Rectal smooth muscle tissue (tissue), 1 donor: ENCODE data around the gene RNF167.

Experiments used
- H3K27ac ChIP-seq: one replicate; pipeline ENCODE4 v1.7.0; 2013; ENCODE audit warnings: low read depth, low read length, inconsistent platforms
- H3K27me3 ChIP-seq: one replicate; pipeline ENCODE4 v1.7.0; 2013; ENCODE audit warnings: low read length; ENCODE audit not compliant: control insufficient read depth, insufficient read depth
- H3K36me3 ChIP-seq: one replicate; pipeline ENCODE4 v1.7.0; 2013; ENCODE audit warnings: low read length; ENCODE audit not compliant: control insufficient read depth, insufficient read depth
- H3K4me1 ChIP-seq: one replicate; pipeline ENCODE4 v1.7.0; 2013; ENCODE audit warnings: low read length; ENCODE audit not compliant: control insufficient read depth, insufficient read depth
- H3K4me3 ChIP-seq: one replicate; pipeline ENCODE4 v1.7.0; 2013; ENCODE audit warnings: low read length
- H3K9ac ChIP-seq: one replicate; pipeline ENCODE4 v1.7.0; 2013; ENCODE audit warnings: low read length

RNF167 gene

GRCh38 chr17:4955091-4955490, 15.0 kb downstream of the RNF167 start:
- Histone ChIP-seq H3K27me3 (no peaks in the 10 kb centered on the region), H3K36me3 (peaks cover 11% of the 10 kb centered on the region), H3K27ac (no peak overlapping the region), H3K4me3 (no peak overlapping the region), H3K9ac (no peak overlapping the region), H3K4me1 (peaks cover 5% of the 10 kb centered on the region)

DNA sequence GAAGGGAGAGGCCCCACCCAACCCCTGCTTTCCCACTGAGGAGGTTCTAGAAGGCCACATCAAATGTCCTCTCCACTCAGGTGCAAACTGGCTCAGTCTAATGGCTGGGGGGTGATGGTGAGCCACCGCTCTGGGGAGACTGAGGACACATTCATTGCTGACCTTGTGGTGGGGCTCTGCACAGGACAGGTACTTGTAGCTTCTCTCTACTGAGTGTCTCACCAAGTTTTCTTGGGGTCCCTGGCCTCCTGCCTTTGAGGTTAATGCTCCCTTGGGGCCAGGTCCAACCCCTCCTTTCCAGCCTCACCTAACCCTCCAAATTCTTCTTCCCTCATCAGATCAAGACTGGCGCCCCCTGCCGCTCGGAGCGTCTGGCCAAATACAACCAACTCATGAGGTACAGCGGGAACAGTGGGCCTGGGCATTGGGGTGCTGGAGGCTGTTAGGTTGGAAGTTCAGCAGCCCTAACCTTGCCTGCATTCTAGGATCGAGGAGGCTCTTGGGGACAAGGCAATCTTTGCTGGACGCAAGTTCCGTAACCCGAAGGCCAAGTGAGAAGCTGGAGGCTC, 16.5 kb downstream of the RNF167 start:
- Histone ChIP-seq H3K27ac (no peak overlapping the region), H3K9ac (no peak overlapping the region), H3K4me1 (peaks cover 2% of the 10 kb centered on the region), H3K27me3 (no peaks in the 10 kb centered on the region), H3K36me3 (peaks cover 11% of the 10 kb centered on the region), H3K4me3 (no peak overlapping the region)

DNA sequence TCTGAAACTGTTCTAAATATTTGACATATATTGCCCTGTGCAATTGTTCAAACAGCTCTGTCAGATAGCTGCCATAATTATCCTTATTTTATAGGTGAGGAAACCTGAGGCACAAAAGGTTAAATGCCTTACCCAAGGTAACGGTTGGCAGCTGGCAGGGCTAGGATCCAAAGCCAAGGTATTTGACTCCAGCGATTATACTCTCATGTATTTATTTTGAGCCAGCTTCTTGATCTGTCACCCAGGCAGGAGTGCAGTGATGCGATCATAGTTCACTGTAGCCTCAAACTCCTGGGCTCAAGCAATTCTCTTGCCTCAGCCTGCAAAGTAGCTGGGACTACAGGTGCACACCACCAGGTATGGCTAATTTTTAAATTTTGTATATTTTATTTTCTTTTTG, 18.0 kb downstream of the RNF167 start:
- Histone ChIP-seq H3K27me3 (no peaks in the 10 kb centered on the region), H3K27ac (no peak overlapping the region), H3K9ac (no peak overlapping the region), H3K4me1 (no peaks in the 10 kb centered on the region), H3K36me3 (peaks cover 11% of the 10 kb centered on the region), H3K4me3 (no peak overlapping the region)

DNA sequence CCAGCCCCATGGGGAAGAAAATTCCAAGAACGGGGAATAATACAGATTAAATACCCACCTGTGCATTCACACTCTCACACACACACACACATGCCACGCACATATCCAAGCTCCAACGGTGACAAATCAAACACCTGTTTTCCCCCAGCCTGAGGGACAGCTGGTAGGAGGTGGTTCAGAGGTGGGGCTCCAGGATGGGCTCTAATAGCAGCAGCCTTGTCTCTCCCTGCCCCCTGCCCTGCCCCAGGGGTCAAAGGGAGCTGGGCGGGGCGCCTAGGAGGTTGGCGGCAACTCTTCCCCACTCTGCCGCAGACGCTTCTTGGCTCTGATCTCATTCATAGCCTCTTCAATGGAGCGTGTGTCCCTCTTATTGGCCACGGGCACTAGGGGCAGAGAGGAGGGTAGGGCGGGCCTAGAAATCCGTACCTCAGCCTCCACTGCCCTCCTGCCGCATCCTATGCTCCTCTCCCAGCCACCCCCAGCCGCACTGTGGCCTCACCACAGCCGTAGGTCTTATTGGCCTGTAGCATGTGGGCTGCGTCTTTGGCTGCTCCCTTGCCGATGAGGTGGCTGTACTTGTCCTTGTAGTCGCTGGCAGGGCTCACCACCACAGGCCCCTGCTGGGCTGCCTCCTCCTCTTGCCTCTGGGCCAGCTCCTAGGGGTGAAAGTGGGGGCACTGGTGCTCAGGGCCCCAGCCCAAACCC, 19.3 kb downstream of the RNF167 start:
- H3K27ac ChIP-seq: no peak overlapping the region
- no peaks in the 10 kb centered on the region for H3K27me3 ChIP-seq
- peaks cover 11% of the 10 kb centered on the region for H3K36me3 ChIP-seq
- no peak overlapping the region for H3K4me3 ChIP-seq
- H3K4me1 ChIP-seq: no peaks in the 10 kb centered on the region
- H3K9ac ChIP-seq: no peak overlapping the region

DNA sequence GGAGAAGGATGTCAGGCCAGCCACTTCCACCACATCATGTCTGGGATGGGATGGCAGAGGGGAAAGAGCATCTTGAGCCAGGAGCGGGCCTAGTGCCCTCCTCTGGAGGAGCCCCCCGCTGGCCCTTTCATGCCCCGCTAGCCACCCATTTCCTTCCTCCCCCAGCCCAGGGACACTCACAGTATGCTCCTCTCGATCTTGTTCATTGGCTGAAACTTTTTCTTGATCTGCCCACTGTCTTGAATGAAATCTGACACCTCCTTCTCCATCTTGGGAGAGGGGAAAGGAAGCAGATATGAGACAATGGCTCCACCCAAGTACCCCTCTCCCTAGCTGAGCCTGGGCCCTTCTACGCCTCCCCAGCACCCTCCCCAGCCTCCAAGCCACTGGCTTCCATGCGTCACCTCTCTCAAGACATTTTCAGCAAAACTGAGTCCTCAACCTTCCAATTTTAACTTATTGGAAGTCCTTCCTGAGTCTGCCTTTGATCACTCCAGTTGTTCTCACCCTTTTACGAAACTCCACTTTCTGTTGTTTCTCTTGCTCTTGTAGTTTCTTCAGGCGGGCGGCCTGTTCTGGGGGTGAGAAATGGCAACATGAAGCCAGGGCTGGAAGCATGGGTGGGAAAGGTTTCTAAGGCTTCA, 20.3 kb downstream of the RNF167 start:
- Histone ChIP-seq H3K4me1 (no peaks in the 10 kb centered on the region), H3K36me3 (peaks cover 14% of the 10 kb centered on the region), H3K4me3 (no peak overlapping the region), H3K27me3 (no peaks in the 10 kb centered on the region), H3K9ac (no peak overlapping the region), H3K27ac (no peak overlapping the region)

DNA sequence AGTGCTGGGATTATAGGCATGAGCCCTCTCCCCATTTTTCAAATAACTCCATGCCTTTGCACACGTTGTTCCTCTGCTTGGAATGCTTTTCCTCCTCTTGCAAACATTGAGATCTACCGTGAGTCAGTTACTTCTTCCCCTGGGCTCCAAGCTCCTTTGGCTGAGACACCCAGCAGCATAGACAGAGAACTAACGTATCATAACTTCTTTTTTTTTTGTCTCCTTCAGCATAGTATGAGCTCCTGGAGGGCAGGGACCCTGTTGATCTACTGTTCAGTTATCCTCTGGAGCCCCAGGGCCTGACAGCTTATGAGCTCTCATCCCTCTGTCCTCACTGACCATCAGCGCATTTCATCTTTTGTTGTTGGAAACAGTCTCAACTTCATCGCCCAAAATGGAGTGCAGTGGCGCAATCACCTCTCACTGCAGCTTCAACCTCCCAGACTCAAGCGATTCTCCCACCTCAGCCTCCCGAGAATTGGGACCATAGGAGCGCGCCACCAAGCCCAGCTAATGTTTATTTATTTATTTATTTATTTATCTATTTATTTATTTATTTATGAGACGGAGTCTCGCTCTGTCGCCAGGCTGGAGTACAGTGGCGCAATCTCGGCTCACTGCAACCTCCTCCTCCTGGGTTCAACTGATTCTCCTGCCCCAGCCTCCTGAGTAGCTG, 25.4 kb downstream of the RNF167 start:
- Histone ChIP-seq H3K4me1 (peaks cover 22% of the 10 kb centered on the region), H3K27ac (no peak overlapping the region), H3K9ac (no peak overlapping the region), H3K27me3 (no peaks in the 10 kb centered on the region), H3K36me3 (peaks cover 6% of the 10 kb centered on the region), H3K4me3 (no peak overlapping the region)

GRCh38 chr17:4966844-4967538, 26.9 kb downstream of the RNF167 start:
- Histone ChIP-seq H3K4me1 (peaks cover 22% of the 10 kb centered on the region), H3K36me3 (peaks cover 9% of the 10 kb centered on the region), H3K27me3 (no peaks in the 10 kb centered on the region), H3K9ac (peak overlapping the region; percentile 94), H3K4me3 (peak overlapping the region; percentile 84), H3K27ac (peak overlapping the region; percentile 91)

DNA sequence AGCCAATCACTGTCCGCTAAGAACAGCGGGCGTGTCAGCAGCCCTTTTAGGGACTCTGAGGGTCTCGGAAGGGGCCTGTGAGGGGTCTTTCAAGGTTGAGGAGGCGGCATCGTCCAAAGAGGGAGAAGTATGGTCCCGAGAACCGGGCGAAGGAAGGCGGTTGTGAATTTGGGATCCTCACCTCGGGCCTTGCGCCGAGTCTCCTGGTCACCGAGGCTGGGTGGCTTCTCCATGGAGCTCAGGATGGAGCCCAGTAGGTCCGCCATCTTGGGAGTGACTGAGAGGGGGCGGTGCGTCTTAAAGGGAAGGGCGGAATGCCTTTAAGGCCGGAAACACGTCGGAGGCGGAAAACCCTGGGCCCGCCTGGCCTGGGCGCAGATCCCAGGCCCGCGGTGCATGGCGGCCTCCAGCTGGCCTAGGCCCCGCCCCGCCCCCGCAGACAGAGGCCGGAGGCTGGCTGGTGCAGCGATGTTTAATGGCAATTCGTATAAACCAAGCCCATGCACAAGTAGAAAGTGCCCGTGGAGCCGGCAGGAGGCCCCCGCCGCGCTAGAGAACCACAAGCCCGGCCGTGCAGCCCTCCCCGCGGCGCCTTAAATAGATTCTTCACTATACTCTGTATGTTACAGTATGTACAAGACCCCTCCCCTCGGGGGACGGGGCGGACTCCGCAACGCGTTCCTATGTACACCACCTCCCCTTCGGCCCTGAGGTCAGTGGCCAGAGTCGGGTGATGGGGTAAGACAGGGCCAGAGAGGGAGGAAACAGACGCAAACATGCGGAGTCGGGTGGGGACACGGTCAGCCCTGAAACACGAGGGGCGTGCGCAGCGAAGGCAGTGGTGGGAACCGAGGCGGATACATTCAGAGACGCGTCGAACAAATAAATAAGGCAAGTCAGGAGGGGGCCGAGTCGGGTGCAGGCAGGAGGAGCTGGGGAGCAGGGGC, 27.7 kb downstream of the RNF167 start, which contains the start of gene SPAG7:
TSS of gene SPAG7 (minus strand) at position 279 of the 947 bp plus-strand sequence. CDS start at position 266, 13 bp downstream.
- Histone ChIP-seq H3K9ac (peak within 1 kb of the TSS; percentile 94), H3K27me3 (no peaks in the 10 kb centered on the region), H3K36me3 (peaks cover 11% of the 10 kb centered on the region), H3K27ac (peak within 1 kb of the TSS; percentile 91), H3K4me3 (peak within 1 kb of the TSS; percentile 84), H3K4me1 (peaks cover 22% of the 10 kb centered on the region)

- H3K27me3 ChIP-seq: no peaks in the 10 kb centered on the region
- H3K27ac ChIP-seq: peak overlapping the region; percentile 91
- H3K9ac ChIP-seq: peak overlapping the region; percentile 83
- H3K4me3 ChIP-seq: peak overlapping the region; percentile 80
- peaks cover 22% of the 10 kb centered on the region for H3K4me1 ChIP-seq
- H3K36me3 ChIP-seq: peaks cover 18% of the 10 kb centered on the region
These were observed 28.5 kb downstream of the RNF167 start for GRCh38 chr17:4968486-4969046.

DNA sequence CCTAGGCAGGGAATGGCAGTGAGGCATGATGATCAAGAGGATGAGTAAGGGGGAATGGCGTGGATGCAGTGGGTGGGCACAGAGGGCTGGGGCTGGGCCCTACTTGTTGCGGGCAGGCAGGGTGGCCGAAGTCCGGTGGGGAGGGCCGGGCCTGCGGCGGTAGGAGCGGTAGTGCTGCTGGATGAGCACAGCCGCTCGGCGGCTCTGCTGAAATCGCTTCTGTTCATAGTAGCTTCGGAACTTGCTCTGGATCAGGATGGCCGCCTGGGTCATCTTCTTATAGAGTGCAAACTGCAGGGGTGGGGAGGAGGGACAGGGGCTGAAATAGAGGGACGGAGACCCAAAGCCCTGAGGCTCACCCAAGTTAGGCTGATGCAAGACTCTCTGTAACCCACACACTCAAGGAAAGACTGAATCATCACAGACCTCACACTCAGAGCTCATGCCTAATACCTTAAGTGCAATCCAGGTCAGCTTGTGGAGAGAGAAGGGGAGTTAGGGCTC, 29.0 kb downstream of the RNF167 start:
- Histone ChIP-seq H3K4me1 (peaks cover 22% of the 10 kb centered on the region), H3K4me3 (peak overlapping the region; percentile 80), H3K27me3 (no peaks in the 10 kb centered on the region), H3K27ac (peak overlapping the region; percentile 91), H3K36me3 (peaks cover 21% of the 10 kb centered on the region), H3K9ac (no peak overlapping the region)
